HuH-7 (cell line): ENCODE data around the gene TMC6.
A peak's percentile ranks its signal among the peaks of the same experiment; 100 is the strongest.

Source experiments
- DNase-seq: peaks from one replicate; pipeline ENCODE4 v3.0.0; 2011; ENCODE audit warnings: low spot score

The TMC6 gene

DNA sequence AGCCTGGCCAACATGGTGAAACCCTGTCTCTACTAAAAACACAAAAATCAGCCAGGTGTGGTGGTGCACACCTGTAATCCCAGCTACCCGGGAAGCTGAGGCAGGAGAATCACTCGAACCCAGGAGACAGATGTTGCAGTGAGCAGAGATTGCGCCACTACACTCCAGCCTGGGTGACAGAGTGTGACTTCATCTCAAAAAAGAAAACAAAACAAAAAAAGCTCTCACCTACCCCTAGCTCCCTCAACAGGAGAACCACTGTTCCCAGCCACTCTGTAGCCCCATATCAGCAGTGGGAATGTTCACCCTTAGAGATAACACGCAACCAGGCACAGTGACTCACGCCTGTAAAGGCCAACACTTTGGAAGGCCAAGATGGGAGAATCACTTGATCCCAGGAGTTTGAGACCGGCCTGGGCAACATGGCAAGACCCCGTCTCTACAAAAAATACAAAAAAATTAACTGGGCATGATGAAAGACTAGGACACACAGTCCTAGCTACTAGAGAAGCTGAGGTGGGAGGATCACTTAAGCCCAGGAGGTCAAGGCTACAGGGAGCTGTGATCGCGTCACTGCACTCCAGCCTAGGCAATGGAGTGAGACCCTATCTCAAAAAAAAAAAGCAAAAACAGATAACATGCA lies 7.4 kb upstream of the TMC6 start:
- DNase-seq, result no peak

DNA sequence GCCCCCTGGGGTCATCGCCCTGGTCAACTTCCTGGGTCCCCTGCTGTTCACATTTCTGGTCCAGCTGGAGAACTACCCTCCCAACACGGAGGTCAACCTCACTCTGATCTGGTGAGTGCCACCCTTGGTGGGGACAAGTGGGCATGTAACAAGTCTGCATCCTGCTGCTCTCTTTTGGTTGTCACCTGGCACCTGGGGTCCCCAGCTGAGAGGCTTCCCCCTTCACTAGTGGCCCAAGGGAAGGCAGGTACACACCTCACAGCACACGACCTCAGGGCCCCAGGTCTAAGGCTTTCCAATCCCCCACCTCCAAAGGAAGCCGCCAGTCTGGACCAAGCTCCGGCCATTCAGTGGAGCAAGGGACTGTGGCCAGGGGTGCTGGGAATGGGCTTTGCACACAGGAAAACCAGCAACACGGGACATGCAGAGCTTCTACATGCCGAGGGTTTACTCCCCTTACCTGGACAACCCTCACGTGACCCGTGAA lies 6.4 kb upstream of the TMC6 start:
- DNase-seq, result no peak

DNA sequence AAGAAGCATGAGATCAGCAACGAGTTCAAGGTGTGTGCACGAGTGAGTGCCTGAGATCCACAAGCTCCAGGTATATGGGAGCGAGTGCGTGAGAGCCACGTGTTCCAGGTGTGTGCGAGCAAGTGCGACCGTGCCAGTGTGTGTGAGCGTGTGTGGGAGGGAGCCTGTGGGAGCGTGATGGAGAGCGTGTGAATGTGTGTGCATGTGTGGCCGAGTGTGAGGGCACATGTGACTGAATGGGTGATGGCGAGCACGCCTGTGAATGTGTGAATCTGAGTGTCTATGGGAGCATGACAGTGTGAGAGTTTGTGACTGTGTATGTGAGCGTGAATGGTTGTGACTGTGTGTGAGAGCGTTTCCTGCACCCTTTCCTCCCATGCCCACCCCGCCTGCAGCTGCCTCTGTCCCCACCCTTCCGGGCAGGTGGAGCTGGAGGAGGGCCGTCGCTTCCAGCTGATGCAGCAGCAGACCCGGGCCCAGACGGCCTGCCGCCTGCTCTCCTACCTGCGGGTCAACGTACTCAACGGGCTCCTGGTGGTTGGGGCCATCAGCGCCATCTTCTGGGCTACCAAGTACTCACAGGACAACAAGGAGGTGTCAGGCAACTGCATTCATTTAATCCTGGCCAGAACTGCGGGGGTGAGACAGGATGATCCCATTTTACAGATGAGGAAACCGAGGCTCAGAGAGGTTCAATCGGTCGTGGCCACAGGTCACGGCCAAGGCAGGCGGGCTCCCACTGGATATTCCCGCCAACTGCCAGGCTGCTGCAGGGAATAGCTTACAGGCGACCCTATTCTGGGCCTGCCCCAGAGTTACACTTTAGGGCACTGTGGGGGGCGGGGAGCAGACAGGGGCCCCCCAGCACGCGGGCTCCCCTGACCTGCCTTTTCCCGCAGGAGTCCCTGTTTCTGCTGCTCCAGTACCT lies 5.7 kb upstream of the TMC6 start:
- peak; percentile 95 for DNase-seq

DNA sequence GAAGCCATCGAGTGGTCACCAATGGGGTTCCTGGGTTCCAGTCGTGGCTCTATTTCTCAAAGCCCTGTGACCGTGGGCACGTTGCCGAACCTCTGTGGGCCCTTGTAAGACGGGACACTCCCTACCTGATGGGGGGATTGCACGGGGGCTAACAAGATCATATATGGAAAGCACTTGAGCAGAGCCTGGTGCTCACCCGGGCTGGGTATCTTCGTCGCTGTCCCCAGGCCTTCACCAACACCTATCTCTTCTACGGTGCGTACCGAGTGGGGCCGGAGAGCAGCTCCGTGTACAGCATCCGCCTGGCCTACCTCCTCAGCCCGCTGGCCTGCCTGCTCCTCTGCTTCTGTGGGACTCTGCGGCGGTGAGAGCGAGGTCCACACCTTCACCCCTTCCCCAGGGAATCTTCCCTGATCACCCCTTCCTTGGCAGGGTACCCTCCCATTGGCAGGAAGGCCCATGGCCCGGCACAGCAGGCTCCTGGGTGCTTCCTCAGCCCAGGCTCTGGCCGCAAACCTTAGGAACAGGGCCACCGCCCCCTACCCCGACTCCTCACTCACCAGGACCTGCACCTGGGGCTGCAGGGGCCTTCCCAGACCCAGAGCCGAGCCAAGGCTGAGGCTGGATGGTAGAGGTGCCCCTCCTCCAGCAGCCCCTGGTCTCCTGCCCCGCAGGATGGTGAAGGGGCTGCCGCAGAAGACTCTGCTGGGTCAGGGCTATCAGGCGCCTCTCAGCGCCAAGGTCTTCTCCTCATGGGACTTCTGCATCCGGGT lies 4.8 kb upstream of the TMC6 start:
- no peak for DNase-seq

DNA sequence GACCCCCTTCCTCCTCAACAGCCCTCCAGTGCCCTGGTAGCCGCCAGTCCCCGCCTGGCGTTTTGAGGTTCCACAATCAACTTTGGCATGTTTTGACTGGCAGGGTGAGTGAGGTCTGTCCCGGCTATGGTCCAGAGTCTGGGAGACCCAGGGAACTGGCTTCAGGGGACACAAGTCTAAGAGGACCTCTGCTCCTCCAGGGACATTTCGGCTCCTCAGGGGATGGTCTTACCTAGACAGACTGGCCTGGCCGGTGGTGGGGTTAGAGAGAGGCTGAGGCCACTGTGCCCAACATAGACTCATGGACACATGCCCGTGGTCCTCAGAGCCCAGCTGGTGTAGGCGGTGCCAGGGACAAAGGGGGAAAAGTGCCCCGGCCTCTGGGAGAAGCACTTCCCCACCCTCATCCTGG lies 4.2 kb upstream of the TMC6 start:
- DNase-seq, result no peak

DNA sequence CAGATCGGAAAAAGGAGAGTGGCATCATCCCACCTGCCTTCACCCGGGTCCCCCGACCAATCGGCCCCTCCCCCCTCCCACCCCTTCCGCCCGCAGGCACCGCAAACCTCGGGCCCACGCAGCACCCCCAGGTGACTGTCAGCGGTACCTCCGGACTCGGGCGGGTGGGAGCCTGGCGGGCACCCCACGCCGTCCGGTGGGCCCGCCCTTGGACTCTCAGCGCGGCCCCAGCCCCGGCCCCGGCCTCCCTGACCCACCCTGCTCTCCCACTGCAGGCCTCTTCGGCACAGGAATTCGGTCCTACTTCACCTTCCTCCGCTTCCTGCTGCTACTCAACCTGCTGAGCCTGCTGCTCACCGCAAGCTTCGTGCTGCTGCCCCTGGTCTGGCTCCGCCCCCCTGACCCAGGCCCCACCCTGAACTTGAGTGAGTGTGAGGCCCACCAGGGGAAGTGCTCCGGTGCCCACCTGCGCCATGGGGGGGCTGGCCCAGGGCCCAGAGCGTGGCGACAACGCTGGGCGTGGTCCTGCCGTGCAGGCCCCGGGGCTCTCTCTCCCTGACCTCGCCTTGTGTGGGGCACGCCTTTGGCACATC lies 3.6 kb upstream of the TMC6 start:
- DNase-seq, result no peak

DNA sequence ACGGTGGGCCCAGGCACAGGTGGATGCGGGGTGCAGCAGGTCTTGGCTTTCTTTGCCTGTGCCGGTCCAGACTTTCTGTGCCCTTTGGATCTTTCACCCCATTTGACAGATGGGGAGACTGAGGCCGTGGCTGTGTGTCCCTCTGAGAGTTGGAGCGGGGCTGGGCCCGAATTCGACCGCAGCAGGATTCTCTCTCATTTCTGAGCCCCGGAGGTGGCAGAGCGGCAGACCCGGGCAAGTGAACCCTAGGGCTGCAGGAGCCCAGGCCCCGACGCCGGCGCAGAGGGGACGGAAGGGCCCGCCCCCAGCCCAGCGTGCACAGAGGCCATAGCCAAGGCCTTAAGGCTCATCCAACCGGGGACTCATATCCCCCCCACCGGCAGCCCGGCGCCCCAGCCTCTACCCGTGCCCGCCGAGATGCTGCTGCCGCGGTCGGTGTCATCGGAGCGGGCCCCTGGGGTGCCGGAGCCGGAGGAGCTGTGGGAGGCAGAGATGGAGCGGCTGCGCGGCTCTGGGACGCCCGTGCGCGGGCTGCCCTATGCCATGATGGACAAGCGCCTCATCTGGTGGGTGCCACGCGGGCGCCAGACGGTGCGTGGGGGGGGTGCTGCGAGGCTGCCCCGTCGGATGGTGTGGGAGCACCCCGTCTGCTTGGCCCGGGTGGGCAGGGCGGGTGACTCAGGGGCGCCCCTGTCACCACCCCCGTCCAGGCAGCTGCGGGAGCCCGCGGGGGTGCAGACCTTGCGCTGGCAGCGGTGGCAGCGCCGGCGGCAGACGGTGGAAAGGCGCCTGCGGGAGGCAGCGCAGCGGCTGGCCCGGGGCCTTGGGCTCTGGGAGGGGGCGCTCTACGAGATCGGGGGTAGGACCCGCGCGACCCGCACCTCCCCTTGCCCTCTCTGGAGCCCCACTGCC lies 2.9 kb upstream of the TMC6 start:
- no peak for DNase-seq

DNA sequence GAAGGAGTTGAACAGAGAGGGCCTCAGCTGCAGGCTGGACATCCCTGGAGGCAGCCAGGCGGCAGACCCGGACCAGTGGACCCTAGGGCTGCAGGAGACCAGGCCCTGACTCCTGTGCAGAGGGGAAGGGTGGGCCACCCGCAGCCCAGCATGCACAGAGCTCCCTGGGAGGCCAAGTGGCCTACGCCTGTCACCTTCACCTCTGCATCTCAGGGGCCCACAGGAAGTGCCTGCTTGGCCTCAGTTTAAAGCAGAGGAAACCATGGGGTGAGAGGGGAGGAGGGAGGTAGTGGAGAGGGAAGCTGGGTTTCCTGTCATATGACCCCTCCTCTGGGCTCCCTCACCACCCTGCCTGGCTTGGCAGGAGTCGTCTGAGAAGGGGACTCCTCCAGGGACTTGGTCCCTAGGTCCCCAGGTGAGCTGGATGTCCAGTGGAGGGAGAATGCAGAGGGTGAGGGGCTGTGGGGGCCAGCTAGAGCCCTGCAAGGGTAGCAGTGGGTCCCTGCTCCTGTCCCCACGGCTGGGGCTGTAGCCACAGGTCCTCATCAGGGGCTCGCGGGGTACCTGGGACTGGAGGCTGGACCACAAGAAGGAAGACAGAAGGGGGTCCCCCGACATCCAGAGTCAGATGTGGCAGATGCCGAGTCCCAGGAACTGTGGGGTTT lies 2.0 kb upstream of the TMC6 start, which contains the start of gene TMC8:
TMC8 (plus strand) TSS at position 335 of the 665 bp plus-strand sequence. CDS start 818 bp downstream, outside the sequence.
- no peak for DNase-seq

DNA sequence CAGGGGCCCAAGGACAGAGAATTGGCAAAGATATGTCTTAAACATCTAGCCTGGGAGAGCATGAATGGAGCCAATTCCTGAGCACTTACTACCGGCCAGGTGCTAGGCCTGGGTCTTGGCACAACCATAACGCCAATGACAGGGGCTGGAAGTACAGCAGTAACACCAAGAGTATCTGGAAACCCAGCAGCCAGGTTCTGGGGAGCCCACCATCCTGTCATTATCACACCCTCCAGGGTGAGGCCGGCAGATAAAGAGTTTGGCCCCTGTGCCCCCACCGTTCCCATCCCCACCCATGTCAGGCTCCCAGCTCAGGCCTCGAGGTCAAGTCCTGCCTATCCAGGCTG lies 1.5 kb upstream of the TMC6 start:
- DNase-seq, result no peak

DNA sequence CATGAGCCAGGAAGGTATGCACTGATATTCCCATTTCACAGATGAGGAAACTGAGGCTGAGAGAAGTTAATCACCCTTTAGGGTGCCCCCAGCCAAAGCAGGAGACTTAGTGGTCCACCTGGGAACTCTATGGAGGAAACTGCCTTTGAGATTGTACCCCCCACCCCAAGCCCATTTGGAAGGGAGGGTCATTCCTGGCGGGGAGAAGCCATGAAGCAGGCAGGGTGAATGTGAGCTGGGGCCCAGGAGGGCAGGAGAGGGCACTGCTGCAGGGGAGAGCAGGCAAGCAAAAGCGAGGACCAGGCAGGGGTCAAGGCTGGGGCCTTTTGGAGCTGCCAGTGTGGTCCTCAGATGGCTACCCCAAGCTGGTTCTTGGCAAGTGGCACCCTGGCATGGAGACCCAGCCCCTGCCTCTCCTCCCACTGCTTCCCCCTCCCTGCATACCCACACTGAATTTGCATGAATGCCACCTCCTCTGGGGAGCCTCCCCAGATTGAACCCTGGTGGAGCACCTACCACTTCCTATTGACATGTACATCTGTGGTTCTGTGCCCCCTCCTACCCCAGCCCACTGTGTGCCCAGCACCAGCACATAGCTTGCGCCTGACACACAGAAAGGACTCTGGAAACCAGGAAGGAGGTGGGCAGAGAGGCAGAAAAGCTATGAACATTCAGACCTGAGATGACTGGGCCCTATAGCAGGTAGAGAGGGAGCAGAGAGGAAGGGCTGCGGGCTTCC lies 965 bp upstream of the TMC6 start:
- DNase-seq, result no peak

DNA sequence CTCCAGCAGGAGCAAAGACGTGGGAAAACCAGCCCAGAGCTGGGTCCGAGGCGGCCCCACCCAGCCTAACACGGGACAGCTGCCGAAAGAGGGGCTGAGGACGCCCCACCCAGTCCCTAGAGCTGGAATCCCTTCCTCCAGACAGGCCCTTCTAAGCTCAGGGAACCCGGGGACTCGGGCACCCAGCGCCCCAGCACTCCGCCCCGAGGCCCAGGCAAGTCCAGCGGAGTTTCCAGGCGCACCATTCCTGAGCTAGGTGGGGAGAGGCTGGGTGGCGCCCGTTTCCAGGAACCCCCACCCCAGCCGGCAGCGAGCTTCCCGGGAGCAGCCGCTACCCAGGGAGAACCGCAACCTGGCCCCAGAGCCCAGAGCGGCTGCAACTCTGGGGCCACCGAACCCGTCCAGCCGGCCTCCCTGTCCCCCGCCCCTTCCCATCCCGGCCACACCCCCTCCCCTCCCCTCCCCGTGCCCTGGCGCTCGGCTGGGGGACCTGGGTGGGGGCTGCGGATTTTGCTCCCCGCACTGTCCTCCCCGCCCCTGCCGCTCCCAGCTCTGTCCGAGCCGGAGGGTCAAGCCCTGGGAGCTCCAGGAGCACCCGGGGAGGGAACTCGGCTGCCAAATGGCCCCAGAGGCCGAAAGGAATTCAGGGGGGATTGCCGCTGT lies 536 bp downstream of the TMC6 start:
- peak; percentile 67 for DNase-seq

DNA sequence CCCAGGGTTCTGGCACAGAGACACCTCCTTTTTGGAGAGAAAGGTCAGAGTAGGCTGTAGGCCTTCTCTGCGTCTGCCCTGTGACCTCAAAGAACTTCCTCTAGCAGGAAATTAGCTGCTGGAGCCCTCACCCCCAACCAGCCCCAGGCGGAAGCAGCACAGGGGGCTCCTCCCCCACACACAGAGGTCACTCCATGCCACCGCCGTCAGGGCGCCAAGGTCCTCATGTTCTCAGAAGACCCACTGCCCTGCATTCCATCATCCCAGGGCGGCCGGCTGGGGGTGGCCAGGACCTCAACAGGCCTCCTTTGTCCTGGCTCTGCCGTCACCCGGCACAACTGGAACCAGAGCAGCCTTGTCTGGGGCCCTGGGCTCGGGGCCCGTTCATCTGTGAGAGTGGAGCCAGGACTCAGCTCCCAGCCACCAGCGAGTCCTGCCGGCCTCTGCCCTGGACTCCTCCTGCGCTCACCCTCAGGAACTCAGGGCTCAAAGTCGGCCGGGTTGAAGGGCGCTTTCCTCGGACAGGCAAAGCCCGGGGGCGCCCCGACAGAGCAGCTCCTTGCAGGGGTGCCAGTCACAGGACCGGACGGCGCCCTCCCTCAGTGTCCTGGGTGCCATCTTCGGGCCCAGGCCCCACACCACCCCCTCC lies 1.2 kb downstream of the TMC6 start:
- DNase-seq, result no peak

DNA sequence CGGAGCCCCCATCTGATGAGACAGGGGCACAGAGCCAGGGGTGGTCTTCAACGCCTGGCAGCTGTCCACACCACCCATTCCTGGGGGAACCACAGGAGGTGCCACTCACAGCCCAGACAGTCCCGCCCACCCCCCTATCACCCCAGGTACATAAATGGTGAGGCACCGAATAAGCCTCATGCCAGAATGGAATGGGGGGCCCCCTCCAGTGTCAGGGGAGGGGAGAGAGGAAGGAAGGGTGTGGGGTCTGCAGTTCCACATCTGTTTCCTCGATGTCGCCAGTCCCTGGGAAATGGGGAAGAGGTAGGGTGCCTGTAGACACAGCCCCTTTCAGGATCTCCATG lies 1.7 kb downstream of the TMC6 start:
- no peak for DNase-seq

DNA sequence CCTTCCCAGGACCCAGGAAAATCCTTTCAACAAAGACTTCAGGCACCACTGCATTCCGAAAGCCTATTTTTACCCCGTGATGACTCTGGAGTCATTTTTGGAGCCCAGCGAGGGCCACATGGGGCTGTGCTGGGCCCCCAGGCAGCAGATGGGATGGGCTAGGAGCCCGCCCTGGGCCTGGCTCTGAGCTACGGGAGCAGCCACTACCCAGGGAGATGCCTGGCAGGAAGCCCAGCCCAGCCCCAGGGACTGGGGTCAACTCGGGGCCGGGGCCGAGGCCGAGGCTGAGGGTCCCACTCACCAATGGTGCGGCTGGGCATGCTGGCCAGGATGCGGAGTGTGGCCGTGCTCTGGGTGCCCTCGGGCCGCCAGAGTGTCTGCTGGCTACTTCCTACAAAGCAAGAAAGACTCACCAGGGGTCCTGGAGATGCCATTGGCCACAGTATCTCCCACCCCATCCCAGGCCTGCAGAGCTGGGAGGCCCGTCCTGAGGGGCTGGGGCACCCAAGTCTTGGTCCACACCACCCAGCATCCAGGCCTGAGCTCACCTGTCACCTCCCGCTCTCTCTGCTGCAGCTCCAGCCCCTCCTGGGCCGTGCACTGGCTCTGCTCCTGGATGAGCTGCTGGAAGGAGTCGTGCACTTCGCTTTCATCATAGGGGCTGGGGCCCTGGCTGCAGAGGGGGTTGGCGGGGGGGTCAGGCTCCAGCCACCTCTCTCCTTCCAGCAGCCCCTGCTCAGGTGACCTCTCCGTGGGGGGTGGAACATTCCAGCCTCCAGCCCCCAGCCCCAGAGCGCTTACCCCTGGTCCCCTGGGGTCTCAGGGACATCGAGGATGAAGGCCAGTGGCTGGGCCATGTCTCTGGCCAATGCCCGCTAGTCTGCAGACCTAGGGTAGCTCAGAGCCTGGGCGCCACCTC lies 2.3 kb downstream of the TMC6 start:
- no peak for DNase-seq

DNA sequence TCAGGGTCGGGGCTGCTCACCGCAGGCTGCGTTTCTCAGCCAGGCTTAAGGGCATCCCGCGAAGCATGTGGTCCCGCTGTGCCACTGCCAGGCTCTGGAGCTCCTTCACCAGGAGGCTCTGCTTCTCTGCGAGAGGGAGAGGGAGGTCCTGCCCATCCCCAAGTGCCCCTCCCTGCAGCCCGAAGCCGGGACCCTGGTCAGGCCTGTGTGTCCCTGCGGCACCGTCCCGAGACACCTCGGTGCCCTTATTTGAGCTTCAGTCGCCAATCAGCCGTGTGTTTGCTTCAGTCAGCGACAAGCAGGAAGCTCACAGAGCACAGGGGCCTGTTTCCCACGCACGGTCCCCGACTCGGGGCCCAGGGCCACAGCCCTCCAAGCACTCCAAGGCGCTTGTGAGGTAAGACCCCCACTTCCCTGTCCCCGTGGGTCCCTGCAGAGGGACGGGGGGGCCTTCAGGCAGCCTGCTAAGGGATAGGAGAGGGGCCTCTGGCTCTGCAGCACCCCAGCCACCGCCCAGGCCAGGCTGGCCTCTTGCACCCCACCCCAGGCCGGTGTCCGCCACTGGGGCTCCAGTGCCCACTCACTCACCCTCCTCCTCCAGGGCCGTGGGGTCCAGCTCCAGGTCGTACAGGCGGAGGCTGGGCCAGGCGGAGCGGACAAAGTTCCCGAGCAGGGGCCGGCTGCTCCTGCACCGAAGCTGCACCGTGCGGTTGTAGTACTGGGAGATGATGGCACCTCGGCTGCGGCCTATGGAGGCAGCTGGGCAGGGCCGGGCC lies 3.2 kb downstream of the TMC6 start:
- DNase-seq, result no peak

DNA sequence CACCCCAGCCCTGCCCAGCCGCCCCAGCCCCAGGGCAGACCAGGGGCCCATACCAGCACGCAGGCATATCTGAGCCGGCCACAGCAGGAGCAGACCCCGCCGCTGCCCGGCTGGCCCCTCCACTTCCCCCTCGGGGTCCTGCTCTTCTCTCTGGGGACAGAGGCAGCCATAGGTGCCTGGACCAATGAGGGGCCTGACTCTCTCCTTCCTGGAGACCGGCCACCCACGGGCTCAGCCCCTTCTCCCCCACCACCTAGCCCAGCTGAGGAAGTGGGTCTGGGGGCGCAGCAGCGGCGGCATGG lies 3.8 kb downstream of the TMC6 start:
- DNase-seq, result no peak
